NCI-H2196 (cell line): ENCODE data around the gene SPACA5.
"Not testable (repeated sequence)": the region's sequence is repeated elsewhere in the genome, so short reads cannot be mapped to it uniquely, and the experiment has no call there.

Experiments
- DNase-seq: peaks from one replicate; lab custom pipeline; 2025; ENCODE audit not compliant: unreplicated experiment; lab: John Stamatoyannopoulos, UW

SPACA5 gene

DNA sequence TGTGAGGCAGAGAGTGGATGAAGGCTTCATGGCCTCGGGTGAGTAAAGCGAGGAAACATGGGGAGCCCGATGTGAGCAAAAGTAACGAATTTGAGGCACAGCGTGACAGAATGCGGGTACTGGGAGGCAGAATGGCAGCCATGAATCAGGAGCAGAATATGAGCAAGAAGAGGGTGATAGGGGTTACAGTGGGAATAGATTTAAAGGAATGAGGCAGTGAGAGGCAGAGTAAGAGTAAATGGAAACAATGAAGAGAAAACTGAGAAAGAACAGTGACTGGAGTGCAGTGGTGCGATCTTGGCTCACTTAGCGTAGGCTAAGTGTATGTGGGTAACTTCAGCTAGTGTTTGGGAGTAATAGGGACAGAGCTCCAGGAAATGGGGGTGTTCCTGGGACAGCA is at the start of gene SPACA5:
TSS of gene SPACA5 (plus strand) at position 301 of the 400 bp plus-strand sequence. CDS start 815 bp downstream, outside the sequence.
- DNase-seq: not testable (repeated sequence)

DNA sequence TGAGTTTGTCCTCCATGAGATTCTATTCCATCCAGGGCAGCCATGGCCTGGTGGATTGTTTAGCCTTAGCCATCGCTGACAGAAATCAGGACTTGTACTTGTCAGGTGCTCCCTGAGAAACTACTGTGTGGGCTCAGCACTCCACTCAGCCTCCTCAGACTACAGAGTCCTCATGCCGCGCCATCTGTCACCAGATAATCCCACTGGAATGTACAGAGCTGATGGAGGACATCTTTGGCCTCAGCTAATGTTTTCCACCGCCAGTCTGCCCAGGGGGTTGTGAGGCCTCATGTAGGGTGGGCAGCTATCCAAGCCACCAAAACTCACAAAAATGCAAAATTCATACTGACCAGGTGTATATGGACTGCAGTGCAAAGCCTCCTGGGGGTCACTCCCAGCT is 48.6 kb upstream of the SPACA5 start:
- DNase-seq: not testable (repeated sequence)

DNA sequence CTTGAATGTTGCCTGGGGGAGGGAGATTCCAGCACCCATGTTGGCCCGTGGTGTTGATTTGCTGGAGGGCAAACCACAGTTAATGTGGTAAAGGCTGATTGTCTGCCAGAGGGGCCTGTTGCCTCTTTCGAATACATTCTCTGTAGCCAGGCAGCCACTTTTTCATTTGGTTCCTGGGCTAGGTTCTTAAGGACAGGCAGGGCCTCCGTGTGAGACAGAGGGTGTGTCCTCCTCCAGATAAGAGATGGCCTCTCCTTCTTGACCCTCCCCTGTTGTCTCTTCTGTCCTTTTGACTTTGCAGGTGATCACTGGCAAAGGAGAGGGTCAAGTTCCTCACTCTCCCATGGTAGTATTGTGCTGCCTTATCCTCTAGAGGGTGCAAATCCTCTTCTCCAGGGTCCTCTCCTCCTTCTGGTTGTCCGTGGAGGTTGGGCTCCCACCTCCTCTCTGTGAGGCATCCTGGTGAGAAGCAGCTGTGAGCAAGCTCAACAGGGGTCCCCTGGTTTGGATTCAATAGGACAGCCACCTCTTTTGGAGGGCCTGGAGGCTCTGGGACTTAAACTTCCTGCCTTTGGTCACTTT is 47.9 kb upstream of the SPACA5 start:
- DNase-seq: no peak

DNA sequence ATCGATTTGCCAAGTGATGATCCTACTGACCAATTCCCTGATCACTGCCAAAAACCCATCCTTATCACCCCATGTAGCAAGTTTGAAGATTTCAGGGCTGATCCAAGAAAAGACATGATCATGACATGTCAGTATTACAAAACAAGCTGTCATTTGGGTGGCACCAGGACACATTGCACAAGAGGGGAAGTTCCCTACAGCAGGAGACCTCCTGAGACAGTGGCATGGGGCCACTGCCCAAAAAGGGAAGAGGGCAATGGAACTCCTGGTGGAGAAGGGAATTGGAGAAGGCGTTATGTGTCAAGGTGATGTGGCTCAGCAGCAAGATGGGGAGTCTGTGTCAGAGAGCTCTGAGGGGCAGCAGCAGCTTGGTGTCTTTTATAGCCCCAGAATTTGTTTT is 46.4 kb upstream of the SPACA5 start:
- DNase-seq: no peak

DNA sequence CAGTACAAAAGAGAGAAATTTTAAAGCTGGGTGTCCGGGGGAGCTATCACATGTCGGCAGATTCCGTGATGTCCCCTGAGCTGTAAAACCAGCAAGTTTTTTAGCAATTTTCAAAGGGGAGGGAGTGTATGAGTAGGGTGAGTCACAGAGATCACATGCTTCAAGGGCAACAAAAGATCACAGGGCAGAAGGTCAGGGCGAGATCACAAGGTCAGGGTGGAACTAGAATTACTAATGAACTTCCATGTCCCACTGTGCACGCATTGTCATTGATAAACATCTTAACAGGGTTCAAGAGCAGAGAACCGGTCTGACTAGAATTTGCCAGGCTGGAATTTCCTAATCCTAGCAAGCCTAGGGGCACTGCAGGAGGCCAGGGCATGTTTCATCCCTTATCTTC is 45.0 kb upstream of the SPACA5 start:
- DNase-seq: not testable (repeated sequence)

DNA sequence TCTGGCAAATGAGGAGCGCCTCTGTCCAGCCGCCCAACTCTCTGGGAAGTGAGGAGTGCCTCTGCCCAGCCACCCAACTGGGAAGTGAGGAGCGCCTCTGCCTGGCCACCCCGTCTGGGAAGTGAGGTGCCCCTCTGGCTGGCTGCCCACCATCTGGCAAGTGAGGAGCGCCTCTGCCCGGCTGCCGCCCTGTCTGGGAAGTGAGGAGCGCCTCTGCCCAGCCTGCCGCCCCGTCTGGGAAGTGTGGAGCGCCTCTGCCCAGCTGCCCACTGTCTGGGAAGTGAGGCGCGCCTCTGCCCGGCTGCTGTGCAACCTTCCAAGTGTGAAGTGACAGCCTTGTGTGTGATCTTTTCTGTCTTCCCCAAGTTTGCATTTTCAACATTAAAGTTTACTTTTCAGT is 41.3 kb upstream of the SPACA5 start:
- DNase-seq: not testable (repeated sequence)

DNA sequence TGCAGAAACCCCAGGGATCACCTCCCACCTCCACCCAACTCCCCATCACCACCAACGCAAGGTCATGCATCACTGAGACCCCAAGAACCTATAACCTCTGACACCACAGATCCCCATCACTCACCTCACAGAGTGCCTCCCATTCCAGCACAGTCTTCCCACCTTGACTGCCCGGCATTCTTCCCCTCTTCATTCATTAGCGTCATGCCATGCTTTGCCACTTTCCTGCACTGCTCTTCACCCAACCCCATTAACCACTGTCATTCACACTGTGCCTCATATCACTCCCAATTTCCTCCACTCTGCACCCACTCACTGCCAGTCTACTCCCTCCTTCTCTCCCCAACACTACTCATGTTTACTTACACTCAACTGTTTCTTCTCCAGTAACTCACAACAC is 33.6 kb upstream of the SPACA5 start:
- no peak for DNase-seq

DNA sequence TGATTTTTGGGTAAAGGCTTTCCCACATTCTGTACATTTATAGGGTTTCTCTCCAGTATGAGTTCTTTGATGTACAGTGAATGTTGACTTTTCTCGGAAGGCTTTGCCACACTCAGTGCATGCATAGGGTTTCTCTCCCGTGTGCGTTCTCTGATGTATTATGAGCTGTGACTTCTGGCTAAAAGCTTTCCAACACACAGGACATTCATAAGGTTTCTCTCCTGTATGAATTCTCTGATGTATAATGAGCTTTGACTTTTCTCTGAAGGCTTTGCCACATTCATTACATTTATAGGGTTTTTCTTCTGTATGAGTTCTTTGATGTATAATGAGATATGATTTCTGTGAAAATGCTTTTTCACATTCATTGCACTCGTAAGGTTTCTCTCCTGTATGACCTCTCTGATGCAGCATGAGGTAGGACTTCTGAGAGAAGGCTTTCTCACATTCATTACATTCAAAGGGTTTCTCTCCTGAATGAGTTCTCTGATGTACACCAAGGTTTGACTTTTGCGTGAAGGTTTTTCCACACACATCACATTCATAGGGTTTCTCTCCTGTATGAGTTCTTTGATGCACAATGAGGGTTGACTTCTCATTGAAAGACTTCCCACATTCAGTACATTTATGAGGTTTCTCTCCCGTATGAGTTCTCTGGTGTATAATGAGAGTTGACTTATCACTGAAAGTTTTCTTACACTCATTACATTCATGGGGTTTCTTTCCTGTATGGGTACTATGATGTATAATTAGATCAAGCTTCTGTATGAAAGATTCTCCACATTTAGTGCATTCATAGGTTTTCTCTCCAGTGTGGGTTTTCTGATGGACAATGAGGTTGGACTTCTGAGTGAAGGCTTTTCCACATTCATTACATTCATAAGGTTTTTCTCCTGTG is 30.3 kb upstream of the SPACA5 start:
- DNase-seq: no peak

DNA sequence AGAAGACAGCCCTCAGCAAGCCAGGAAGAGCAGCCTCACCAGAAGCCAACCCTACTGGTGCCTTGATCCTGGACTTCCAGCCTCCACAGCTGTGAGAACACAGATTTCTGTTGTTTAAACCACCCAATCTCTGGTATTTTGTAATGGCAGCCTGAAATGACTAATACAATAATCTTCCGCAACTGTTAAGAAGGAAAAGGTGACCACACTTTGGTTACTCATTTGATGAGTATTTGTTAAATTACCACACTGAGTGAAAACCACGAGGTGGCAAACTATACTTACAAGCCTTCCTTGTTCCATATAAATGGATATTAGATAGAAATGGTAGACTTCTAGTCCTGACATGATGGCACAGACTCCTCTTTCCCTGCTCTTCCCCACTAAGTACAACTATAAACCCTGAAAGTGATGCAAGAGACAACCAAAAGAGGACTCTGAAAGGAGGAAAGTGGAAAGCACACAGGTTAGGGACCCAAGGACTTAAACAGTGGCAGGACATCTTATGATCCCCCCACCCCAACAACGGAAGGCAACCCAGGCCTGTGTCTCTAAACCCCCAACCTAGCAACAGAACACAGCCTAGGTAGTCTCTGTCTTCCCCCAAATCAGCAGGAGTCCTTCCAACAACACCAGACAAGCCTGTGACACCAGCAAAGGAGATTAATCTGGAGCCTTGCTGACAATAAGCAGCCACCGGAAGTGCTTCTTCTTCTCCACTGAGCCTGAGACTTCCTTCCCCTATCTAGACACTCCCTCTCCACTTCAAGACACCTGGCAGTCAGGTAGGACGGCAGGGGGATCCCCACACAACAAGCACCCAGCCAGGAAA is 15.3 kb upstream of the SPACA5 start:
- no peak for DNase-seq

DNA sequence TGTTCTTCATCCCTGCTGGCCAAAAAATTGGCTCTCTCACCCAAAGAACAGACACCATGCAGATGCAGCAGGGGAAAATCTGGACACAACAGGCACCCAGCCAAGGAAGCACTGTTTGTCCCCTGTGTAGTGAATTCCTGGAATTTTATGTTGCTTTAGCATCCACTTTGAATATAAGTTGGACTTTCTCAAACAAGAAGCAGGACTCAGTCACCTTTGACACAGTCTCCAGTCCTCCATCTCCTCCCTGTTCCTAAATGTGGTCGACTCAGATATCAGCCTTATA is 14.8 kb upstream of the SPACA5 start:
- DNase-seq: no peak

DNA sequence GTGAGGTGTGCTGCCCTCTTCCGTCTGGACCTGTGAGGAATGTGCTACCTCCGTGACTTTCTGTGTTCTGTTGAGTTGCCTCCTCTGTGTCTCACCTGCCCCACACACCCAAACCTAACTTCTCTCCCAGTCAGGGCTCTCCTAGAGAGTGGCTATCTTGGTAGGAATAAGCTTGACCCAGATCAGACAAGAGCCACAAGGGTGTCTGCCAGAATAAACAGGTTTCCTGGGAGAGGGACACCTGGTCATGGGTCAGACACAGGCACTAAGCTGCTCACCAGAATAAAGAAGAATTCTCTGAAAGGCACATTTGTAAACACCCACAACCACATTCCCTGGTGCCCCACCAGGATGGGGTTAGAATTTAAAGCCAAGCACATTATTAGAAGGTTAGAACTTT is 14.1 kb upstream of the SPACA5 start:
- no peak for DNase-seq

DNA sequence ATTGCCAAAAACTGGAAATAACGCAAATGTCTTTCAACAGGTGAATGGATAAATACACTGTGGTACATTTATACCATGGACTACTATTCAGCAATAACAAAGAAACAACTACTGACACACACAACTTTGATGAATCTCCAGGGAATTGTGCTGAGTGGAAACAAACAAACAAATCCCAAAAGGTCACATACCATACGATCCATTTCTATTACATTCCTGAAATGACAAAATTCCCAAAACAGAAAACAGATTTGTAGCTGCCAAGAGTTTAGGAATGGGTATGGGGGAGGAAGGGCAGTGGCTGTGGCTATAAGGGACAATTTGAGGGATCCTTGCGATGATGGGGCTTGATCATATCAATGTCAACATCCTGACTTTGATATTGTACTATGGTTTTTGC is 5.5 kb upstream of the SPACA5 start:
- DNase-seq: no peak

DNA sequence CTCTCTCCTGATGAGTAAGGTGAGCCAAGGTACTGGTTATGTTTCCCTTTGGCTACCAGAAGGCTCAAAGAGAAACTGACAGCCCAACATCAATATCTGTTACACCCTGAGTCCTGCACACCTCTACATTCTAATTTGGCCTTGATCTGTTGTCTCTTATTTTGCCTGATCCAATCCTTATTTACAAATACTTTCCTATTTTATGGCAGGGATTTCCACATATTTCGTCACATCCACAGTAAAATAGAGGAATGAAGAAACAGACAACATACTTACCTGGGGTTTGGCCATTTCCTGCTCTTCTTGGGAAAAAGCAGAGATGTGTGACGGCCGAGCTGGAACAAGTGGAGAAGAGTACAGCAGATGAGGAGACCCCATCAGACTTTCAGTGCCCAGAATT is 4.5 kb upstream of the SPACA5 start:
- DNase-seq: no peak

DNA sequence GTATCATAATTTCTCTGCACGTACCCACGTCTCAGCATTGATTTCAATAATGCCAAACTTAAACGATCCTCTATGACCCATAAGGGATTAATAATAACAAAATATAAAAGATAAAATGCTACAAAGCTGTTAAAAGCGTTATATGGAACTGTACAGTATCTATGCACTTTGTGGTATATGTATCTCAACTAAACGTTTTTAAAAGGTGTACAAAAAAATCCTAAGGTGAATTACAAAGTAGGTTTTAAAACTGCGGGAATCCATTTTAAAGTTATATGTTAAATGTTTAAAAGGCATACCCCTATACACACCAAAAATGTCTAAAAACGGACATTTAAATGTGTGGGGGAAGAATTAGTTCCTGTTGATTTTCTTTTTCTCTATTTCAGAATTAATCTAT is 3.9 kb upstream of the SPACA5 start:
- DNase-seq: no peak

DNA sequence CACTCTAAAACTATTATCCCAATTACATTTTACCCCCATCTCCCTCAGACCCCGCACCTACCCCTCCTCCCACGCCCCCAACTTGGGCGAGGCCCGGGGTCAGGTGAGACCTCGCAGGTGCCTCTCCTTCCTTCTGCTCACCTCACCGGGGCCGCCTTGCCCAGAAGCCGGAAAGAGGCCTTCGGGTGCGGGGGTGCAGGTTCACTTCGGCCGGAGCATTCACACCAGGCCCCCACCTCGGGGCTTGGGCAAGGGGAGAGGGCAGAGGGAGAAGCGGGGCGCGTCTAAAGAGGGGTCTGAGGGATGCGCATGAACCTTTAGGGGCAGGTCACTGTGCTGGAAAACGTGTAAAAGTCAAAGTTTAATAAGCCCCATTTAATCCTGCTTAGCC is 3.4 kb upstream of the SPACA5 start:
- DNase-seq: no peak

DNA sequence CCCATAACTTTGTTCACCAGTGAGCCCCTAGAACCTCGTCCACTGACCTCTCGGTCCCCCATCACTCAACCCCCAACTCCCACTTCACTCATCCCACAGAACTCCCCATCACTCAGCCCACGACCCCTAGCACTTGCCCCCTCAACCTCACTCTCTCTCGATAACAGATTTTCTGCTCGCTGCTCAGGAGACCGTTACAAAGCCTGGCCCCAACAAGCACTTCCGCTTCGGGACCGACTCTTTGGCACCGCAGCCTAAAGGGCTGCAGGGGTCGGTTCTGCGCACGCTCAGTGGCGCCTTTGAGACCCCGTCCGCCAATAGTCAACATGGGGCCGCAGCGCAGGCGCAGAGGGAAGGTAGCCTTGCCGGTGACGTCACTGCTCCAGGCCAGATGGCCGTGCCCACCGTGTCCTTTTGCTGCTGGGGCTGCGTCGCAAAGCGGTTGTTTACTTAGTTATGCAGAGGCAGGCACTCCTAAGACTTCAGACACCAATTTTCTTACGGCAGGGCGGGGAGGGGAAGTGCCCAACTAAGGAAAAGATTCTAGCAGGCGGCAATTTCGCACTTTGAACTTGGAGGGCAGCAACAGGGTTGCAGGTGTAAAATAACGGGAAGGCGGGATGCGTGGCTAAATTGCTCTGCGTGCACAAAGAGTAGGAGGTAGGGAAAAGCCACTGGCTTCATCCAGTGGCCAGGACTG is 2.9 kb upstream of the SPACA5 start, which contains the start of gene ZNF182:
TSS of gene ZNF182 (minus strand) at position 232 of the 700 bp plus-strand sequence. CDS start 1,380 bp downstream, outside the sequence.
- peak; percentile 88 for DNase-seq

DNA sequence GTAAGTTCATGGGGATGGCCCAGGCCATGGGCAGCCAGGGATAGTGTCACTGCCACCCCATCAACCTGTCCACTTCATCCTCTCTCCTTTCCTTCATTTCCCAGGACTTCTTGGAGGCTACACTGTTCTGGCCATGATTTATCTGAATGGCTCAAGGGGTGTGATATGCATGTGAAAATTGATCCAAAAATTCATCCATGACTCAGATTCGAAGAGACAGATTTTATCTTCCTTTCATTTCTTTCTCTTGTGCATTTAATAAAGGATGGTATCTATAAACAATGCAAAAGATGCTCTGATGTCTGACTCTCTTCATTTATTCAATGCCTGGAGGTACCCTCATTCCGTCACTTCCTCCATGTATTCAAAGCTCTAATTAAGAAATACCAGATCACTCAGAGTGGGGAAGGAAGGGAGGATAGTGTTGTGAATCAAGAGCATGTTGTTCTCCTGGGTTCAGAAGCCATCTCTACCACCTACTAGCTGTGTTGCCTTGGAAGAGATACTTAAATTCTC is 2.7 kb downstream of the SPACA5 start:
- not testable (repeated sequence) for DNase-seq

DNA sequence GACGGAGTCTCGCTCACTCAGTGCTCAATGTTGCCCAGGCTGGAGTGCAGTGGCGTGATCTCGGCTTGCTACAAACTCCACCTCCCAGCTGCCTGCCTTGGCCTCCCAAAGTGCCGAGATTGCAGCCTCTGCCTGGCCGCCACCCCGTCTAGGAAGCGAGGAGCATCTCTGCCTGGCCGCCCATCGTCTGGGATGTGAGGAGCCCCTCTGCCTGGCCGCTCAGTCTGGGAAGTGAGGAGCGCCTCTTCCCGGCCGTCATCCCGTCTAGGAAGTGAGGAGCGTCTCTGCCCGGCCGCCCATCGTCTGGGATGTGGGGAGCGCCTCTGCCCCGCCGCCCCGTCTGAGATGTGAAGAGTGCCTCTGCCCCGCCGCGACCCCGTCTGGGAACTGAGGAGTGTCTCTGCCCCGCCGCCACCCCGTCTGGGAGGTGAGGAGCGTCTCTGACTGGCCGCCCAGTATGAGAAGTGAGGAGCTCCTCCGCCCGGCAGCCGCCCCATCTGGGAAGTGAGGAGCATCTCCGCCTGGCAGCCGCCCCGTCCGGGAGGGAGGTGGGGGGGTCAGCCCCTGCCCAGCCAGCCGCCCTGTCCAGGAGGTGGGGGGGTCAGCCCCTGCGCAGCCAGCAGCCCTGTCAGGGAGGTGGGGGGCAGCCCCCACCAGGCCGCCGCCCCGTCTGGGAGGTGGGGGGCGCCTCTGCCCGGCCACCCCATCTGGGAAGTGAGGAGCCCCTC is 10.0 kb downstream of the SPACA5 start:
- DNase-seq: not testable (repeated sequence)

DNA sequence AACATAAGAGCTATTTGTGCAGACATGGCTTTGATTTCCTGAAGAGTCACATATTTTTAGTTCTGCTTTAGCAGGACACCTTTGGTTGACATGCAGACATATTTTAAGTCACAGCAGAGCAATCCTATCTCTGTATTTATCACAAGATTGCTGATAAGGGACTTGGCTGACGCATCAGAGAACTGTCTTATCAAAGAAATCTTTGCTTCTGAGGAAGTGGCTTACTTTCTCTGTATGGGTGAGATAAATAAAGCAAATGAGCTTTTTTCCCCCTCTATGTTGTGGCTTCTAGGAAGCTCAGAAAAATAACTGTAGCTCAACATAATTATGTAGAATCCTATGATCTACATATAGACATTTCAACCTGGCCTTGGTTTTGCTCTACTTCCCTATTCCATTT is 13.1 kb downstream of the SPACA5 start:
- not testable (repeated sequence) for DNase-seq

DNA sequence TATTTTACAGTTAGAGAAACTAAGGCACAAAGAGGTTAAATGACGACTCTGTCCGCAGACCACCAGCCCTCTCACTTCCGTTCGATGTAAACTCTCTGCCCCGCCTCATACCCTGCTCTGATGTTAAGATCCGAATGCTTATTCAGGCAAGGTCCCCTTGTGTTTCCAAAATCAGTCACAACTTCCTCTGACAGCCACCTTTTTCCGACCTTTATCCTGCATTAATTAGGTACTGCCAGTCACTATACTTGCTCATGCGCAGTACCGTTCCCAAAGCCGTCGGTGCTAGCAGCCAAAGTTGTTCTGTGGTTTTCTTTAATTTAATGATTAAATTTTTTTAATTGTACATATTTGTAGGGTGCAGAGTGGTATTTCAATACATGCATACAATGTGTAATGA is 13.7 kb downstream of the SPACA5 start:
- DNase-seq: not testable (repeated sequence)
